ENCODE data around the gene TRIM65. TPM values are rescaled to one million over a fixed set of nuclear protein-coding genes. Genes with fewer than 3 reads are reported as not detected.

The TRIM65 gene
- total and polyA plus RNA-seq, 8 donors: 8.2 to 13.1 (median 10.5) TPM

DNA sequence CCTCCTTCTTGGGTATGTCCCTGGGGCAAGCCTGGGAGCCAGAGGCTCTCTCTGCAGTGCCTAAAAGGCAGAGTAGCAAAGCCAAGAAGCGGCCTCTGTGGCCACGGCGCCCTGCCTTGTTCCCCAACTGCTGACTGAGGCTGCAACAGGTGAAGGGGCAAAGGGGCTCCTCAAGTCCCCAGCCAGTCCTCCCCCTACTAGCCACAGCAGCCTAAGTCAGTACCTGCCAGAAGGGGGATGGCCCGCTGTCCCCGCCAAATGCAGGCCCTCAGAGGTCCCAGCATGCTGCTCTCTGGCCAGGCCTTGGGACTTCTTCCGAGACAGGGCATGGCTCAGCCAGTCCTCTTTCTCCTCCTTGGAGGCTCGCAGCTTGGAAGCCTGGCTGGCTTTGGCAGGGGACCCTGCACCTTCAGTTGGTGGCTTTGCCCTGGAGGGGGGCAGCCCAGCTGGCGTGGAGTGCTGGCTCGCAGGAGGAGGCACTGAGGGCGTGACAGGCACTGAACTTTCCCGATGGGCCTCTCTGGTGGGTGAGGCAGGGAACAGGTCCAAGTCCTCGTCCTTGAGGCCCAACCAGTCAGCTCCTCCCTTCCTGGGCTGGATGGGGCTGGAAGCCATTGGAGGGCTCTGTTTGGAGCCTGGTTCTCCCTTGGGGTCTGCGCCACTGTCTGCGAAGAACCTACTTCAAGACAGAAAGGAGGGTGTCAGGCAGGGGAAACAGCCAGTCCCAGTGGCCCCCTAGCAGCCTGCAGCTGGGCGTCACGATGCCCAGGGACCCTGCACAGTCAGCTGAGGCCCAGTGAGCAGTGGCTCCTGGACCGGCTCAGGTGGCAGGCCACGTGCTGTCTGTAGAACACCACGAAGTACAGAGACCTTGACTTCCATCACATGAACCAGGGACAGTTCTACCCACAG lies 26.5 kb upstream of the TRIM65 start:
- Histone ChIP-seq H3K27me3 (no peaks in the 10 kb centered on the region), H3K9me3 (no peaks in the 10 kb centered on the region), H3K4me3 (no peak overlapping the region), H3K36me3 (no peaks in the 10 kb centered on the region), H3K27ac (no peak overlapping the region), H3K4me1 (no peaks in the 10 kb centered on the region)
- ATAC-seq (no peak), DNase-seq (peak in 1 of 6 donors; percentile 52), FAIRE-seq (no peak)
- intact Hi-C loops (cut with DNase I): no loop called here
- TF ChIP-seq, protein P1, sequence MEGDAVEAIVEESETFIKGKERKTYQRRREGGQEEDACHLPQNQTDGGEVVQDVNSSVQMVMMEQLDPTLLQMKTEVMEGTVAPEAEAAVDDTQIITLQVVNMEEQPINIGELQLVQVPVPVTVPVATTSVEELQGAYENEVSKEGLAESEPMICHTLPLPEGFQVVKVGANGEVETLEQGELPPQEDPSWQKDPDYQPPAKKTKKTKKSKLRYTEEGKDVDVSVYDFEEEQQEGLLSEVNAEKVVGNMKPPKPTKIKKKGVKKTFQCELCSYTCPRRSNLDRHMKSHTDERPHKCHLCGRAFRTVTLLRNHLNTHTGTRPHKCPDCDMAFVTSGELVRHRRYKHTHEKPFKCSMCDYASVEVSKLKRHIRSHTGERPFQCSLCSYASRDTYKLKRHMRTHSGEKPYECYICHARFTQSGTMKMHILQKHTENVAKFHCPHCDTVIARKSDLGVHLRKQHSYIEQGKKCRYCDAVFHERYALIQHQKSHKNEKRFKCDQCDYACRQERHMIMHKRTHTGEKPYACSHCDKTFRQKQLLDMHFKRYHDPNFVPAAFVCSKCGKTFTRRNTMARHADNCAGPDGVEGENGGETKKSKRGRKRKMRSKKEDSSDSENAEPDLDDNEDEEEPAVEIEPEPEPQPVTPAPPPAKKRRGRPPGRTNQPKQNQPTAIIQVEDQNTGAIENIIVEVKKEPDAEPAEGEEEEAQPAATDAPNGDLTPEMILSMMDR (IDR thresholded peaks at IDR 0.05): no peak
- 86 to 87% methylated on average over 19 of the region's 19 CpGs for WGBS, 2 donors

DNA sequence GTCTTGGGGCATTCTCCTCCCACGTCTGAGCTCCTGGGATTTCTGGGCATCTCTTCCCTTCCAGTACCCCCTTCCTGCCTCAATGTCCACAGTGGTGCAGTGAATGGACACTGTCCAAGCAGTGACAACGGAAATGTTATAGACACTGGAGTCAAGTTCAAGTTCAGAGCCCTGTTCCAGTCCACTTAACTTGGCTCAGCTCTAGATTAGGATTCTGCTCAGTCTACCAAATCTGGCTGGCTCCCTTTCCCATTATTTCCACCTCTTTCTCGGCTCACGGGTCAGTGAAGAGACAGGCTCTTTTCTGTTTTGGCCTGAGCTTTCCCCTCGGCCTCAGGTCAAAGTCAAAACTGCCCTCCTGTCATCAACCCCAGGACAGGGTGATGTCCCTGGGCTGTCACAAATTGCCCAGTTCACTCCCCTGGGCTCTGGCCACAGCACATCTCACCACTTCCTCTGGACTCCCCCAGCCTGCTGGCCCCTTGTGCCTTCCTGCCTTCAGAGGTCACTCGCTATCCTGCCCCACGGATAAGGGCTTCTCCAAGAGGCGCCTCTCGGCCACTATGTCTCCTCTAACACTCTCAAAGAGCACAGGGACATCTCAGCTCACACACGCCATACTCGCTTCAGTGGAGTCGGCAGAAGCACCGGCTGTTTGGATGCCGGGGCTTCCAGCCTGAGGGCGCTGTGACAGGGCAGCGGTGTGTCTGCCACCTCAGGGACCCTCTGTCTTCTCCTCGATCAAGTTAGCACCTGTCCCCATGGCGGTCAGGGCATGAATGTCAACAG lies 25.6 kb upstream of the TRIM65 start:
- 93 to 95% methylated on average over 18 of the region's 18 CpGs for WGBS, 2 donors
- DNase-seq (peak in 1 of 6 donors; percentile 36), ATAC-seq (no peak), FAIRE-seq (no peak)
- Histone ChIP-seq H3K4me3 (no peak overlapping the region), H3K27ac (no peak overlapping the region), H3K4me1 (no peaks in the 10 kb centered on the region), H3K36me3 (no peaks in the 10 kb centered on the region), H3K9me3 (no peaks in the 10 kb centered on the region), H3K27me3 (no peaks in the 10 kb centered on the region)
- intact Hi-C loops (cut with DNase I): no loop called here
- TF ChIP-seq, protein P1 (IDR thresholded peaks at IDR 0.05): no peak

DNA sequence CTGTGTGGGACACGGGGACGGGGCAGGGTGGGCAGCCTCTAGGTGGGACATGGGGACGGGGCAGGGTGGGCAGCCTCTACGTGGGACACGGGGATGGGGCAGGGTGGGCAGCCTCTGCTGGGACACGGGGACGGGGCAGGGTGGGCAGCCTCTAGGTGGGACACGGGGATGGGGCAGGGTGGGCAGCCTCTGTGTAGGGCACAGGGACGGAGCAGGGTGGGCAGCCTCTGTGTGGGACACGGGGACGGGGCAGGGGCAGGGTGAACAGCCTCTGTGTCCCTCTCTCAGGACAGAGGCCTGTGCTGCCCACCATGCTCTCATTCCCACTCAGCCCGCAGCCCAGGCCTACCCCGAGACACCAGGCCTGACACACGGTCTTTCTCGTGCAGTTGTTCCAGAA lies 24.8 kb upstream of the TRIM65 start:
- peak in 1 of 6 donors; percentile 49 for DNase-seq
- Histone ChIP-seq H3K4me3 (no peak overlapping the region), H3K27ac (no peak overlapping the region), H3K27me3 (no peaks in the 10 kb centered on the region), H3K36me3 (no peaks in the 10 kb centered on the region), H3K4me1 (no peaks in the 10 kb centered on the region), H3K9me3 (no peaks in the 10 kb centered on the region)
- WGBS, 2 donors: 95 to 99% methylated on average over 12 to 15 of the region's 15 CpGs
- no peak for FAIRE-seq
- intact Hi-C loops (cut with DNase I): no loop called here
- no peak for ATAC-seq
- TF ChIP-seq, protein P1 (IDR thresholded peaks at IDR 0.05): no peak

DNA sequence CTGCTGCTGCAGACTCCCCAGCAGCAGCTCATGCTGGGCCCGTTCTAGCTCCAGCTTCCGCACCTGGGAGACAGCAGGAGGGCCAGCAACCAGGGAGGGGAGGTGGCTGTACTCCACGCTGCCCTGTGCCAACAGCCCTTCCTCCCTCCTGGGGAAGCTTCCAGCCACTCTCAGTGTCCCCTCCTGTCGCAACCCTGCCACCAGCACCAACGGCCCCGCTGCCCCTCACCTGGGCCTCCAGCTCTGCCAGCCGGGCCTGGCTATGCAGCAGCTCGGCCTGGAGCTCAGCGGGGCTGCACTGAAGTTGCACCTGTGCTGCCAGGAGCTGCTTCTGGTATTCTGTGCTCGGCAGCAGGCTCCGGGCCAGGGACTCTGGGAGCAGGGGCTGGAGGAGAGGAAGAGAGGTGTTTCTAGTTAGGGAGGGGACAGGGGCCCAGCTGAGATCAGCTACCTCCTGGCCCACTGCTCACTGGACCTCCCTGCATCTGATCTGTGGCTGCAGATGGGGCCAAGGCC lies 23.4 kb upstream of the TRIM65 start:
- no peaks in the 10 kb centered on the region for H3K36me3 ChIP-seq
- no peak for FAIRE-seq

More for the DNA sequence above, 23.4 kb upstream of the TRIM65 start:
- TF ChIP-seq, protein P1 (IDR thresholded peaks at IDR 0.05): no peak
- 83 to 88% methylated on average over 10 to 11 of the region's 11 CpGs for WGBS, 2 donors
- Histone ChIP-seq H3K9me3 (no peaks in the 10 kb centered on the region), H3K27ac (no peak overlapping the region), H3K27me3 (no peaks in the 10 kb centered on the region), H3K4me1 (no peaks in the 10 kb centered on the region), H3K4me3 (no peak overlapping the region)
- intact Hi-C loops (cut with DNase I): no loop called here
- no peak for ATAC-seq
- no peak for DNase-seq
